Caco-2 (cell line): Measurements from ENCODE around the gene TASOR2. TPM values are rescaled to one million over a fixed set of nuclear protein-coding genes. Genes with fewer than 3 reads are reported as not detected.

ENCODE experiments used
- BruUV-seq: library from RNA; stranded (reverse); fragments of 400-500 nt; replicated peaks from 2 replicates; lab custom pipeline; 2021; lab: Mats Ljungman, UMichigan
- CTCF ChIA-PET: fragments of 300-600 bp; sonication (Branson Sonifier 250); formaldehyde crosslinking; loops from one replicate; lab custom pipeline; 2022; ENCODE audit warnings: antibody characterized with exemption; lab: Charles Lee
- POLR2A ChIA-PET: fragments of 300-600 bp; sonication (Branson Sonifier 250); formaldehyde crosslinking; loops from one replicate; lab custom pipeline; 2022; ENCODE audit warnings: antibody characterized with exemption; lab: Charles Lee
- DNase-seq, 2 experiments: peaks; one replicate each; pipeline versions ENCODE4 v3.0.0 to v3.0.0-alpha.2; 2020 to 2022
- H3K27me3 ChIP-seq: replicated peaks from 2 replicates; pipeline ENCODE4 v1.6.0; 2011; ENCODE audit warnings: low read length; ENCODE audit not compliant: control insufficient read depth, insufficient read depth
- H3K36me3 ChIP-seq: 2 replicates; pipeline ENCODE4 v1.5.1; 2011; ENCODE audit warnings: low read length; ENCODE audit not compliant: control insufficient read depth, insufficient read depth
- H3K4me1 ChIP-seq: fragments of 250-450 bp; sonication (Bioruptor Pico); 2 replicates; pipeline ENCODE4 v1.5.1; 2020; ENCODE audit warnings: mild to moderate bottlenecking
- H3K4me3 ChIP-seq: 2 replicates; pipeline ENCODE4 v1.5.1; 2011; ENCODE audit warnings: low read depth, mild to moderate bottlenecking, control low read depth, low read length
- H3K9me3 ChIP-seq: fragments of 250-450 bp; sonication (Bioruptor Pico); 2 replicates; pipeline ENCODE4 v1.5.1; 2020; ENCODE audit warnings: mild to moderate bottlenecking, moderate library complexity
- H3K27ac Mint-ChIP-seq: one replicate; pipeline ENCODE4 v1.8.0; 2022; ENCODE audit warnings: mixed read lengths; ENCODE audit not compliant: unreplicated experiment
- H3K27me3 Mint-ChIP-seq: one replicate; pipeline ENCODE4 v1.8.0; 2022; ENCODE audit warnings: mixed read lengths; ENCODE audit not compliant: insufficient read depth, unreplicated experiment
- H3K36me3 Mint-ChIP-seq: one replicate; pipeline ENCODE4 v1.8.0; 2022; ENCODE audit warnings: mild to moderate bottlenecking, mixed read lengths; ENCODE audit not compliant: insufficient read depth, unreplicated experiment
- H3K4me1 Mint-ChIP-seq: one replicate; pipeline ENCODE4 v1.8.0; 2022; ENCODE audit warnings: low read depth, mixed read lengths; ENCODE audit not compliant: unreplicated experiment
- H3K4me3 Mint-ChIP-seq: one replicate; pipeline ENCODE4 v1.8.0; 2022; ENCODE audit warnings: mild to moderate bottlenecking, moderate library complexity, mixed read lengths; ENCODE audit not compliant: unreplicated experiment
- H3K9me3 Mint-ChIP-seq: one replicate; pipeline ENCODE4 v1.8.0; 2022; ENCODE audit warnings: mixed read lengths; ENCODE audit not compliant: unreplicated experiment
- intact Hi-C: fragments of 100-400 bp; cut with micrococcal nuclease; formaldehyde crosslinking; loops from one replicate; pipeline ENCODE4 v1.10.0; 2022; ENCODE audit not compliant: unreplicated experiment
- total RNA-seq: library from RNA; stranded (reverse); gene quantifications from 2 replicates; pipeline ENCODE4 v1.2.3, GENCODE V29; 2022
- TF ChIP-seq, protein P1 (sequence below), 2 experiments: fragments of 200-600 bp in 1 of 2; IDR thresholded peaks; 1 replicate in 1 of 2; 2 replicates in 1 of 2; pipeline versions ENCODE4 v1.5.1 to v1.8.0; 2011 to 2022; ENCODE audit warnings: antibody characterized with exemption in 1 of 2, control low read depth in 1 of 2, inconsistent platforms in 1 of 2, low read depth in 1 of 2, low read length in 1 of 2, mild to moderate bottlenecking in 1 of 2, moderate library complexity in 1 of 2; ENCODE audit not compliant: insufficient read depth in 1 of 2, severe bottlenecking in 1 of 2, unreplicated experiment in 1 of 2

Gene TASOR2
- total RNA-seq, 1 experiment from 2014 or later: 102 TPM

DNA sequence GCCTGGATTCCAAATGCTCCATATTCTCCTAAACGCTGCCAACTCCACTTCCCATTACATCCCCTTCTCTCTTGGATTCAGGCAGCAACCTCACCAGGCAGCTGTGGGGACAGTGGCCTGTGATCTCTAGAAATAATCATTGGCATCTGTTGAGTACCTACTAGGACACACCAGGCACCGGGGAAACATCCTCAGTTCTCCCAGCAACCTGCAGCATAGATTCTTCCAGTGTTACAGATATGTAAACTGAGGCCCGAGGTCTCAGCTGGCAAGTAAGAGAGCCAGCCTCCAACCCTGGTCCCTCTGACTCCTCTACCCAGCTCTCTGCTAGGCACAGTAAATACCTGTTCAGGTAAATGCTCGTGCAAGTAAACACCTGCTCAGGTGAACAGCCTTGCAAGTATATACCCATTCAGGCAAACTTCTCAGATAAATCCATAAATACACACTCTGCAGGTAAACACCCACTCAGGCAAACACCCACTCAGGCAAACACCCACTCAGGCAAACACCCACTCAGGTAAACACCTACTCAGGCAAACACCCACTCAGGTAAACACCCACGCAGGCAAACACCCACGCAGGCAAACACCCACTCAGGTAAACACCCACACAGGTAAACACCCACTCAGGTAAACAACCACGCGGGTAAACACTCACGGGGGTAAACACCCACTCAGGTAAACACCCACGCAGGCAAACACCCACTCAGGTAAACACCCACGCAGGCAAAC is 37.0 kb upstream of the TASOR2 start:
- peaks cover 5% of the 10 kb centered on the region for H3K36me3 ChIP-seq
- Mint-ChIP-seq H3K4me3 (no peak overlapping the region), H3K36me3 (peaks cover 35% of the 10 kb centered on the region), H3K4me1 (peaks cover 19% of the 10 kb centered on the region), H3K9me3 (no peaks in the 10 kb centered on the region), H3K27ac (no peak overlapping the region), H3K27me3 (no peaks in the 10 kb centered on the region)
- CTCF ChIA-PET: no interaction called here
- POLR2A ChIA-PET: no interaction called here
- H3K9me3 ChIP-seq: no peaks in the 10 kb centered on the region
- DNase-seq: no peak
- intact Hi-C loops: no loop called here
- no peaks in the 10 kb centered on the region for H3K4me1 ChIP-seq
- no peak overlapping the region for H3K4me3 ChIP-seq
- no peaks in the 10 kb centered on the region for H3K27me3 ChIP-seq
- TSS peak; percentile 18 for BruUV-seq
- TF ChIP-seq, protein P1, sequence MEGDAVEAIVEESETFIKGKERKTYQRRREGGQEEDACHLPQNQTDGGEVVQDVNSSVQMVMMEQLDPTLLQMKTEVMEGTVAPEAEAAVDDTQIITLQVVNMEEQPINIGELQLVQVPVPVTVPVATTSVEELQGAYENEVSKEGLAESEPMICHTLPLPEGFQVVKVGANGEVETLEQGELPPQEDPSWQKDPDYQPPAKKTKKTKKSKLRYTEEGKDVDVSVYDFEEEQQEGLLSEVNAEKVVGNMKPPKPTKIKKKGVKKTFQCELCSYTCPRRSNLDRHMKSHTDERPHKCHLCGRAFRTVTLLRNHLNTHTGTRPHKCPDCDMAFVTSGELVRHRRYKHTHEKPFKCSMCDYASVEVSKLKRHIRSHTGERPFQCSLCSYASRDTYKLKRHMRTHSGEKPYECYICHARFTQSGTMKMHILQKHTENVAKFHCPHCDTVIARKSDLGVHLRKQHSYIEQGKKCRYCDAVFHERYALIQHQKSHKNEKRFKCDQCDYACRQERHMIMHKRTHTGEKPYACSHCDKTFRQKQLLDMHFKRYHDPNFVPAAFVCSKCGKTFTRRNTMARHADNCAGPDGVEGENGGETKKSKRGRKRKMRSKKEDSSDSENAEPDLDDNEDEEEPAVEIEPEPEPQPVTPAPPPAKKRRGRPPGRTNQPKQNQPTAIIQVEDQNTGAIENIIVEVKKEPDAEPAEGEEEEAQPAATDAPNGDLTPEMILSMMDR (IDR thresholded peaks at IDR 0.05; ENCODE audit: insufficient read depth in 1 of 2, low read depth in 1 of 2, low read length in 1 of 2, severe bottlenecking in 1 of 2, unreplicated experiment in 1 of 2): no peak

DNA sequence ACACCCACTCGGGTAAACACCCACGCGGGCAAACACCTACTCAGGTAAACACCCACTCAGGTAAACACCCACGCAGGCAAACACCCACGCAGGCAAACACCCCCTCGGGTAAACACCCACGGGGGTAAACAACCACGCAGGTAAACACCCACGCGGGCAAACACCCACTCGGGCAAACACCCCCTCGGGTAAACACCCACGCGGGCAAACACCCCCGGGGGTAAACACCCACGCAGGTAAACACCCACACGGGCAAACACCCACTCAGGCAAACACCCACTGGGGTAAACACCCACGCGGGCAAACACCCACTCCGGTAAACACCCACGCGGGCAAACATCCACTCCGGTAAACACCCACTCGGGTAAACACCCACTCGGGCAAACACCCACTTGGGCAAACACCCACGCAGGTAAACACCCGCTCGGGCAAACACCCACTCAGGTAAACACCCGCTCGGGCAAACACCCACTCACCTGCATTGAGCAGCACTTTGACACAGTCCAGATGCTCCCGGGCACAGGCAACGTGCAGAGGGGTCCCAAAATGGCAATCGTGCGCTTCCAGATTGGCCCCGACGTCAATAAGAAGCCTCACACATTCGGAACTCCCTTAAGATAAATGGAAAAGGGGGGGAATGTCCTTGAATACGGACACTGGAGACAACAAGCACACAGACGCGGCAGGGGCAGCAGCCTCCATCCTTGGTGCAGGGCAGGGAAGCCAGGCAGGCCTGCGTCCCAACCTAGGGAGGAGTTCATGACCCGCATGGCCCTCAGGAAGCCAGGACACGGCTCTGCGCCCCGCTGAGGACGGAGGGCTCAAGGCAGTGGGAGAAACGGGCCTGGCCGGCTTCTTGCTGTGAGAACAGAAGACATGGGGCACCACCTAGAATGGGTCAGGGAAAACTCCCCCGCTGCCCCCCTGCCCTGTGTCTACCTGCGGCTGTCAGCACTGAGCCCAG is 35.9 kb upstream of the TASOR2 start:
- intact Hi-C loops: no loop called here
- Histone ChIP-seq H3K4me3 (no peak overlapping the region), H3K36me3 (peaks cover 7% of the 10 kb centered on the region), H3K9me3 (no peaks in the 10 kb centered on the region), H3K27me3 (no peaks in the 10 kb centered on the region), H3K4me1 (no peaks in the 10 kb centered on the region)
- ChIA-PET CTCF (no interaction called here), POLR2A (no interaction called here)
- TF ChIP-seq, protein P1 (IDR thresholded peaks at IDR 0.05; ENCODE audit: insufficient read depth in 1 of 2, low read depth in 1 of 2, low read length in 1 of 2, severe bottlenecking in 1 of 2, unreplicated experiment in 1 of 2): no peak
- Mint-ChIP-seq H3K4me1 (peaks cover 19% of the 10 kb centered on the region), H3K27ac (no peak overlapping the region), H3K36me3 (peaks cover 34% of the 10 kb centered on the region), H3K27me3 (no peaks in the 10 kb centered on the region), H3K9me3 (no peaks in the 10 kb centered on the region), H3K4me3 (no peak overlapping the region)
- no TSS peak for BruUV-seq
- no peak for DNase-seq

DNA sequence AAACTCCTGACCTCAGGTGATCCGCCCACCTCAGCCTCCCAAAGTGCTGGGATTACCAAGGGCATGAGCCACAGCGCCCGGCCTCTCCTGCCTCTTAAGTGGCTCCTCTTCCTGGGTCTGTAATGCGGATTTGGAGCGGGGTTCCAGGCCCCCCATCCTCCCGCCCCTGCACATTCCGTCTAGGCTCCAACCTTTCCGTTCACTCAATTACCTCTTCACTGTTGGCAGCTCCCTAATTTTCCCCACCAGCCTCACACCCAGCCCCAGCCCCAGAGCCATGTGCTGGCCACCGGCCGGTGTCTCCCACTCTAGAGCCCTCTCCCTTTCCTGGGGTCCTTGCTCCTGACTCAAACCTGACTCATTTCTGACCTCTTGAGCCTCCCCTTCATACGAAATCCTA is 34.9 kb upstream of the TASOR2 start:
- H3K4me3 Mint-ChIP-seq: no peak overlapping the region
- POLR2A ChIA-PET: no interaction called here
- Histone ChIP-seq H3K36me3 (peaks cover 5% of the 10 kb centered on the region), H3K9me3 (no peaks in the 10 kb centered on the region), H3K27me3 (no peaks in the 10 kb centered on the region), H3K4me3 (no peak overlapping the region), H3K4me1 (no peaks in the 10 kb centered on the region)
- no peak overlapping the region for H3K27ac Mint-ChIP-seq
- CTCF ChIA-PET: no interaction called here
- BruUV-seq: no TSS peak
- peaks cover 27% of the 10 kb centered on the region for H3K36me3 Mint-ChIP-seq
- H3K27me3 Mint-ChIP-seq: no peaks in the 10 kb centered on the region
- no peak for DNase-seq
- H3K4me1 Mint-ChIP-seq: peaks cover 16% of the 10 kb centered on the region
- TF ChIP-seq, protein P1 (IDR thresholded peaks at IDR 0.05; ENCODE audit: insufficient read depth in 1 of 2, low read depth in 1 of 2, low read length in 1 of 2, severe bottlenecking in 1 of 2, unreplicated experiment in 1 of 2): no peak
- intact Hi-C loops: no loop called here
- no peaks in the 10 kb centered on the region for H3K9me3 Mint-ChIP-seq
